RPMI7951 (cell line): ENCODE results near the gene RGS3. TPM values are rescaled to one million over a fixed set of nuclear protein-coding genes. Genes with fewer than 3 reads are reported as not detected.

Source experiments
- DNase-seq: peaks from one replicate; pipeline ENCODE4 v3.0.0-alpha.2; 2012; ENCODE audit warnings: low read depth
- total RNA-seq: library from RNA; depleted of rRNA; stranded (reverse); fragments of >200 nt; shearing (Covaris generic); gene quantifications from 2 replicates; pipeline ENCODE4 v1.2.3, GENCODE V29; 2014

The RGS3 gene
- total RNA-seq, 1 experiment from 2014 or later, result 168 TPM

GRCh38 chr9:113618836-113619490, 155.4 kb downstream of the RGS3 start:
- DNase-seq, result no peak

GRCh38 chr9:113619491-113620376, 156.2 kb downstream of the RGS3 start:
- DNase-seq, result no peak

- DNase-seq, result peak; percentile 96
Measured at GRCh38 chr9:113620377-113621161, 157.0 kb downstream of the RGS3 start.

GRCh38 chr9:113621309-113621791, 157.8 kb downstream of the RGS3 start:
- peak; percentile 95 for DNase-seq

- DNase-seq, result no peak
Measured at GRCh38 chr9:113621980-113622379, 158.5 kb downstream of the RGS3 start.

- peak; percentile 95 for DNase-seq
Measured at GRCh38 chr9:113622600-113623400, 159.3 kb downstream of the RGS3 start.

GRCh38 chr9:113623851-113624485, 160.4 kb downstream of the RGS3 start:
- peak; percentile 63 for DNase-seq

- peak; percentile 98 for DNase-seq
Measured at GRCh38 chr9:113624721-113625120, 161.2 kb downstream of the RGS3 start.

- no peak for DNase-seq
Measured at GRCh38 chr9:113625486-113625885, 162.0 kb downstream of the RGS3 start.

- DNase-seq, result no peak
Measured at GRCh38 chr9:113626735-113627495, 163.4 kb downstream of the RGS3 start.

GRCh38 chr9:113628621-113629020, 165.1 kb downstream of the RGS3 start:
- no peak for DNase-seq

- no peak for DNase-seq
Measured at GRCh38 chr9:113630386-113631136, 167.0 kb downstream of the RGS3 start.

- DNase-seq, result peak; percentile 78
Measured at GRCh38 chr9:113631137-113631765, 167.7 kb downstream of the RGS3 start.

- DNase-seq, result peak; percentile 70
Measured at GRCh38 chr9:113631871-113632665, 168.5 kb downstream of the RGS3 start.

- DNase-seq, result peak; percentile 75
Measured at GRCh38 chr9:113632776-113633590, 169.5 kb downstream of the RGS3 start.

GRCh38 chr9:113633782-113634595, 170.5 kb downstream of the RGS3 start:
- DNase-seq, result no peak
